GM21619 (cell line): ENCODE measurements around the gene RANBP2.

ENCODE experiments used
- ATAC-seq: cut with Tn5 transposase; IDR thresholded peaks from one replicate; pipeline ENCODE4 v1.9.1; 2021; ENCODE audit not compliant: unreplicated experiment

The RANBP2 gene

DNA sequence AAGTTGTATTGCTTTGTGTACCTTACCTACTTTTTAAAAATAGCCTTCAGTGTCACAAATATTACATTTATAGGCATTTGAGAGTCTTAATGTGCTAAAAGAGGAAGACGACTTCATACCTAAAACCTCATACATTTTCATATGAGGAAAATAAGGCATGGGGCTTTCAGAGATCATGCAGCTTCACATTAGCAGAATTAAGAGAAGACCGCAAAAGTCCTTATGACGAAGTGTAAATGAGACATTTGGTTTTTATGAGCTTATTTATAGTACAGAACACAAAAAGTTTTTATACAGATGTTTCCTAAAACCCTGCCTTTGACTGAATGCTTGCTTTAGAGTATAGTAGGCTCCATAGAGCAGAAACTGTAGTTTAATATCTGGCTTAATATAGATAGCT is 57.2 kb downstream of the RANBP2 start:
- peak; percentile 84 for ATAC-seq

DNA sequence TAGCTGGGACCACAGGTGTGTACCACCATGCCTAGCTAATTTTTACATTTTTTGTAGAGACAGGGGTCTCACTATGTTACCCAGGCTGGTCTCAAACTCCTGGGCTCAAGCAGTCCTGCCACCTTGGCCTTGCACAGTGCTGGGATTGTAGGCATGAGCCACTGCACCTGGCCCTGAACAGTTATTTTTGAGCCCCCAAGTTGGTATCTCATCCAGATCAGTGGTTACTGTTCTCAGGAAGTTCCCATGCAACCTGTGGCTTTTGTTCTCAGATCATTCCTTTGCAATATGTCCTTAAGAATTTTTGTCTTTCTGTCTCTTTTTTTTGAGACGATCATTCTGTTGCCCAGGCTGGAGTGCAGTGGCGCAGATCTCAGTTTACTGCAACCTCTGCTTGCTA is 59.6 kb downstream of the RANBP2 start:
- ATAC-seq: no peak

DNA sequence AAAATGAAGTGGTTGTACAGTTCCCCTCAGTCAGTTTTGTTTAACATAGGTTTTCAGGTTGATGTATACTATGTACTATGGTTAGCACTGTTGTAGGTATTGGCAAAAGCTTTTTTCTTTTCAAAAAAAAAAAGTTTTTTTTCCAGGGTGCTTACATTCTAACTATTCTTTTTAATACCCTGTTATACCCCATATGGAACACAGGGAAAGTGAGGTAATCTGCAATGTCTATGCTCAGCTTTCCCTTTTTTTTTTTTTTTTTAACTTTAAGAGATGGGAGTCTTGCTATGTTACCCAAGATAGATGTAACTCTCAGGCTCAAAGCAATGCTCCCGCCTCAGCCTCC is 66.7 kb downstream of the RANBP2 start:
- no peak for ATAC-seq

DNA sequence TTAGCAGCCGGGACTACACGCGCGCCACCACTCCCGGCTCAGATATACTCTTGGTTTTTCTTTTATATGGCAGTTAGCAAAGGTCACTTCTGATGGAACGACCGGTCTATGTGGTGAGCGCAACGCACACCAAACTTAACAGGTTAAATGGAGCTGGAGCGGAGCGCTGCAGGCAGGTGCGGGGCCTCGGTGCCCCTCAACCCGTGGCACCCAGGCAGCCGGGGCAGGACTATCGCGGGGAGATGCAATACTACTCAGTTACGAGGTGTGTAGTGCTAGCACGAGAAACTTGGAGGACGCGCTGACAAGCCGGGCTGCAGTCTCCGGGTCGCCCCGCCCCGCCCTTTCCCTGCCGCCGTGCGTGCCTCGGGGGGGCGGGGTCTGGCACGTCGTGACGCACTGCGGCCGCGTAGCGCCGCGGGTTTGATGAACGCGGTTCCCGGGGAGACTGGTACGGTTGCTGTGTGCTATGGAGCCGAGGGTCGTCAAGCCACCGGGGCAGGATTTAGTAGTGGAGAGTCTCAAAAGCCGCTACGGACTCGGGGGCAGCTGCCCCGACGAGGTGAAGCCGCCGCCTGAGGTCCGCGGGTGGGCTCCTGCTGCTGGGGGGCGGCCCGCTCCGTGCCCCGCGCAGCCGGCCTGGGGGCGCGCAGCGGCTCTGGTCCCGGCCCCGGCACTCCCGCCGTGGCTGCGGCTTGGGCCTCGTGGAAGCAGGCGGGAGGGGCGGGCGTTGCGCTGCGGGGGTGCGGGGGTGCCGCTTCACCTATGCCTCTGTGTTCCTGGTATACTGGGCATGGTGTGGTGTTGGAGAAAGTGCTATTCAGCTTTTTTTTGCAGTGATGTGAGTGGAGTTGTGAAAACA is 67.3 kb downstream of the RANBP2 start, which contains the start of gene CCDC138:
TSS of gene CCDC138 (plus strand) at position 418 of the 862 bp plus-strand sequence. CDS start at position 470, 52 bp downstream.
- ATAC-seq: peak; percentile 94

DNA sequence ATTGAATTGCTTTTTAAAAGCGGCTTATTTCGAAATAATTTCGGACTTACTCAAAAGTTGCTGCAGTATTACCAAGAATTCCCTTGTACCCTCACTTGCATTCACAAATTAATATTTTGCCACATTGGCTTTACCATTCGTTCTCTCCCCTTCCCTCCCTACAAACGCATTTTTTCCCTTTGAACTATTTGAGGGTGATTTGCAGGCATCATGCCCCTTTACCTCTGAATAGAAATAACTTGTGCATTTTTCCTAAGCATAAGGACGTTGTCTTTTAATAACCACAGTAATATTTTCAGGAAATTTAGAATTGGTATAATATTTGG is 67.9 kb downstream of the RANBP2 start:
- no peak for ATAC-seq

GRCh38 chr2:108803045-108803736 is 83.9 kb downstream of the RANBP2 start:
- no peak for ATAC-seq

GRCh38 chr2:108805032-108805431 is 85.8 kb downstream of the RANBP2 start:
- no peak for ATAC-seq

DNA sequence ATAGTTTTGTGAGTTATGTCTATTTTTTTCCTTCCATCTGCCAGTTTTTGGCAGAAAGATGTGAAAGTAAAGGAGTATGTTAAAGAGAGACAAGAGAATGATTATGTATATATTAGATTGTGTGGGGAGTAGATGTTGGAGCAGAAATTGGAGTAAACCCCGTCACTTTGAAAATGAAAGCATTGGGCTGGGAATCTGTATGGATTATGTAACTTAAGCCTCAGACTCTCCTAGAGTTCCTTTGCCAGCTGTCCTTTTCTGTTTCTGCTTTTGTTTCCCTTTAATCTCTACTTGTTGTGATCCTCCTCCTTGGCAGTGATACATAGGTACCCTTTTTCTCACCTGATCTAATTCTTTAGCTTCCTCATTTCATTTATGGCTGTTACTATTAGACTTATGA is 86.5 kb downstream of the RANBP2 start:
- ATAC-seq: no peak

- ATAC-seq: no peak
Observed at GRCh38 chr2:108806371-108807113, 87.3 kb downstream of the RANBP2 start.

DNA sequence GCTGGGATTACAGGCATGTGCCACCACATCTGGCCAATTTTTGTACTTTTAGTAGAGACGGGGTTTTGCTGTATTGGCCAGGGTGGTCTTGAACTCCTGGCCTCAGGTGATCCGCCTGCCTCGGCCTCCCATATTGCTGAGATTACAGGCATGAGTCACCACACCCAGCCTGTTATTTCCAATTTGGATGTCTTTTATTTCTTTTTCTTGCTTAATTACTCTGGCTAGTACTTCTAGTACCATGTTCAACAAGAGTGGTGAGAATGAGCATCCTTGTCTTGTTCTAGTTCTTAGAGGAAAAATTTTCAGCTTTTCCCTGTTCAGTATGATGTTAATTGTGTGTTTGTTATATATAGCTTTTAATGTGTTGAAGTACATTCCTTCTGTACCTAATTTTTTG is 90.7 kb downstream of the RANBP2 start:
- no peak for ATAC-seq

DNA sequence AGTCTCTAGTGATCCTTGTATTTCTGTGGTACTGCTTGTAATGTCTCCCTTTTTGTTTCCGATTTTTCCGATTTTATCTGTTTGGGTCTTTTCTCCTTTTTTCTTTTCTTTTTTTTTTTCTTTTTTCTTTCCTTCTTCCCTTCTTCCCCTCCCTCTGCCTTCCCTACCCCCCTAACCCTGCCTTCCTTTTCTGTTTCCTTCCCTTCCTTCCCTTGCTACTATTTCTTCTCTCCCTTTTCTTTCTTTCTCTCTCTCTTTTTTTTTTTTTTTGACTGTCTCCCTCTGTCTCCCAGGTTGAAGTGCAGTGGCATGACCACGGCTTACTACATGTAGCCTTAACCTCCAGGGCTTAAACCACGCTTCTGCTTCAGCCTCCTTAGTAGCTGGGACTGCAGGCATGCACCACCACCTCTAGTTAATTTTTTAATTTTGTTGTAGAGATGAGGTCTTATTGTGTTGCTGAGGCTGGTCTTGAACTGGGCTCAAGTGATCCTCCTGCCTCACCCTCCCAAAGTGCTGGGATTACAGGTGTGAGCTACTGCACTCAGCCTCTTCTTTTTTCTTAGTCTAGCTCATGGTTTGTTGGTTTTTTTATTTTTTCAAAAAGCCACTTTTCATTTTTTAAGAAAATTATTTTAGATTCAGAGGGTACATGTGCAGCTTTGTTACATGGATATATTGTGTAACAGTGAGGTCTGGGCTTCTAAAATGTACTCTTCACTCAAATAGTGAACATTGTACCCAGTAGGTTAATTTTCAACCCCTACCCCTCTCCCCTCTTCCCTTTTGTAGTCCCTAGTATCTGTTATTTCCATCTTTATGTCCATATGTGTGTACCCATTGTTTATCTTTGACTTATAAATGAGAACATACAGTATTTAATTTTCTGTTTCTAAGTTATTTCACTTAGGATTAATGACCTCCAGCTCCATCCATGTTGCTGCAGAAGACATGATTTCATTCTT is 92.0 kb downstream of the RANBP2 start:
- no peak for ATAC-seq

DNA sequence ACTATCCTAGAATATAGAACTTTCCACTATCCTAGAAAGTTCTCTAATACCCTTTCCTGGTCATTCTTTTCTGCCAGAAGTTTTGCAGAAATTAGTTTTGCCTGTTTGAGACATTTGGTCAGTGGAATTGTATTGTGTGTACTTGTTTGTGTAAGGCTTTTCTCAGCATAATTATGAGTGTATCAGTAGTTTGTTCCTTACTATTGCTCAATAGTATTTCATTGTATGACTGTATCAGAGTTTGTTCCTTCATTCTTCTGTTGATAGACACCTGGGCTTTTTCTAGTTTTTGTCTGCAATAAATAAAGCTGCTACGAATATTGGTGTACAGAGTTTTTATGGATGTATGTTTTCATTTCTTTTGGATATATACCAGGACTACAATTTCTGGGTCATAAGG is 94.5 kb downstream of the RANBP2 start:
- no peak for ATAC-seq

DNA sequence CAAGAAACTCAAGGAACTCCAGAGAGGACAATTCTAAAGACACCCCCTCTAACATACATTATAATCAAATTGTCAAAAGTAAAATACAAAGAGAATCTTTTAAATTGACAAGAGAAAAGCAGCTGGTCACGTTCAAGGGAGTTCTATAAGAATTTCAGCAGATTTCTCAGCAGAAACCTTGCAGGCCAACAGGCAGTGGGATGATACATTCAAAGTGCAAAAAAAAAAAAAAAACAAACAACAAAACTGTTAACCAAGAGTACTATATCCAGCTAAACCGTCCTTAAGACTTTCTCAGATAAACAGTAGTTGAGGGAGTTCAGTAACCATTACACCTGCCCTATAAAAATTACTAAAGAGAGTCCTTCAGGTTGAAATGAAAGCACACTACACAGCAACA is 101.2 kb downstream of the RANBP2 start:
- ATAC-seq: no peak

DNA sequence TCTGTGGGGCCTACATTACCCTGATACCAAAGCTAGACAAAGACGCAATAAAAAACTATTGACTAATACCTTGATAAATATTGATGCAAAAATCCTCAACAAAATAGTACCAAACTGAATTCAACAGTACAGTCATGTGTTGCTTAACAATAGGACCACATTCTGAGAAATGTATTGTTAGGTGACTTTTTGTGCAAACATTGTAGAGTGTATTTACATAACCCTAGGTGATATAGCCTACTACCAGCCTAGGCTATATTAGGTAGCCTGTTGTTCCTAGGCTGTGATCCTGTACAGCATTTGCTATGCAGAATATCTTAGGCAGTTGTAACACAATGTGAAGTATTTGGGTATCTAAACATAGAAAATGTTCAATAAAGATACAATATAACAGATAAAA is 104.0 kb downstream of the RANBP2 start:
- ATAC-seq: no peak

DNA sequence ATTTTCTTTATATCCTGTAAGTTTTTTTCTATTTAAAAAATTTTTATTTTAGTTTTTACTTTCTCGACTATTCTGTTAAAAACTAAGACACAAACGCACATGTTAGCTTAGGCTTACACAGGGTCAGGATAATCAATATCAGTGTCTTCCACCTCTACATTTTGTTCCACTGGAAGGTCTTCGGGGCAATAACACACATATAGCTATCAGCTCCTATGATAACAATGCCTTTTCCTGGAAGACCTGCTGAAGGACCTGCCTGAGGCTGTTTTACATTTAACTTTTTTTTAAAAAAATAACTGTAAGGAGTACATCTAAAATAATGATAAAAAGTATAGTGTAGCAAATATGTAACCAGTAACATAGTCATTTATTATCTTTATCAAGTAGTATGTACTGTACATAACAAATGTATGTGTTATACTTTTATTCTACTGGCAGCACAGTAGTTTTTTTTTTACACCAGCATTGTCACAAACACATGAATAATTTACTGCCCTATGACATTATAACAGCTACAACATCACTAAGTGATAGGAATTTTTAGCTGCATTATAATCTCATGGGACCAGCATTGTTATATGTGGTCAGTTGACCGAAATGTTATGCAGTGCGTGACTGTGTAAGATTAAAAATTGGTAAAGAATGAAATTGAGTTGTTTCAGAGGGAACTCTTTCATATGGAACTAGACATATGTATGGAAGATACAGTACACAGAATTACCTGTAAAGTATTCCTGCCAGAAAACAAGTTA is 105.2 kb downstream of the RANBP2 start:
- ATAC-seq: no peak

- ATAC-seq: no peak
Observed at GRCh38 chr2:108825254-108825653, 106.0 kb downstream of the RANBP2 start.

DNA sequence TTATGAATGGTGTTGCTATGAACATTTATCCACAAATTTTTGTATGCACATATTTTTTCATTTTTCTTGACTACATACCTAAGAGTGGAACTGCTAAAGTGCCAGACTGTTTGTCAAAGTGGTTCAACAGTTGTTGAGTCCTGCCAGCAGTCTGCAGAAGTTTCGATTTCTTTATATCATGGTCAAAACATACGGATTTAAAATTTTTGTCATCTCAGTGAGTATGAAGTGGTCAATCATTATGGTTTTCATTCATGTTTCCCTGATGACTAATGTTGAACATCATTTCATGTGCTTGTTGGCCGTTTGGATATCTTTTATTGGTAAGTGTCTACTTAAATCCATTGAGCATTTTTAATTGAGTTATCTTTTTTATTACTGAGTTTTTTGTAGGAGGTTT is 106.5 kb downstream of the RANBP2 start:
- no peak for ATAC-seq

GRCh38 chr2:108829578-108830310 is 110.5 kb downstream of the RANBP2 start:
- no peak for ATAC-seq

DNA sequence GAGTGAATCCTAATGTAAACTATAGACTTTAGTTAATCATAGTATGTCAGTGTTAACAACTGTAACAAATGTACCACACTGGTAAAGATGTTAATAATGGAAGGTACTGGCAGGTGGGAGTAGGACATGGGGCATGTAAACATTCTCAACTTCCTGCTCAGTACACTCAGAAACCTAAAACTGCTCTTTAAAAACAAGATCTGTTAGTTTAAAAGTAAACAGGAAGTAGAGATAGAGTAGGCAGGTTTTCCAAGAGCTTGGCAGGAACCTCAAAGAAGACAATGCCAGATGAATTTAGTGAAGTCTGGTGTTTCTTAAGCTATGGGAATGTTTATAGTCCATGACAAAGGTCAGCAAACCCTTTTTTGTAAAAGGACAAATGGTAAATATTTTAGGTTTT is 113.9 kb downstream of the RANBP2 start:
- ATAC-seq: no peak
